ENCODE results near the gene SLC7A10.

Gene SLC7A10

GRCh38 chr19:33197591-33198000 is 28.1 kb downstream of the SLC7A10 start:
- H2AFZ ChIP-seq (ENCODE audit: low read depth, low read length), result no peak overlapping the region
- no peak overlapping the region for H3K9ac ChIP-seq (ENCODE audit: low read length)
- TF ChIP-seq EZH2phosphoT487 (IDR thresholded peaks at IDR 0.05; ENCODE audit: low read depth), result no peak
- no peak for TF ChIP-seq CTCF (IDR thresholded peaks at IDR 0.05; ENCODE audit: low read depth, low read length)
- no peaks in the 10 kb centered on the region for H3K79me2 ChIP-seq (ENCODE audit: low read length)
- H3K9me3 ChIP-seq (ENCODE audit: insufficient read depth, low read length), result no peaks in the 10 kb centered on the region
- H3K27me3 ChIP-seq (ENCODE audit: low read depth, low read length), result peaks cover 4% of the 10 kb centered on the region; the same call in 1 of the 2 replicates
- H3K36me3 ChIP-seq (replicated peaks; ENCODE audit: low read depth, low read length), result no peaks in the 10 kb centered on the region
- no peaks in the 10 kb centered on the region for H4K20me1 ChIP-seq (ENCODE audit: insufficient read depth, low read length)
- no peak overlapping the region for H3K4me3 ChIP-seq (ENCODE audit: low read length)
- no peak overlapping the region for H3K27ac ChIP-seq (ENCODE audit: low read length)
- H3K4me1 ChIP-seq (ENCODE audit: low read length), result no peaks in the 10 kb centered on the region
- peak overlapping the region; percentile 5; the same call in 1 of the 2 replicates for H3K4me2 ChIP-seq (ENCODE audit: low read length)

GRCh38 chr19:33196446-33197193 is 29.0 kb downstream of the SLC7A10 start:
- H3K36me3 ChIP-seq (replicated peaks; ENCODE audit: low read depth, low read length), result no peaks in the 10 kb centered on the region
- H3K79me2 ChIP-seq (ENCODE audit: low read length), result no peaks in the 10 kb centered on the region
- no peak overlapping the region for H3K9ac ChIP-seq (ENCODE audit: low read length)
- H3K9me3 ChIP-seq (ENCODE audit: insufficient read depth, low read length), result no peaks in the 10 kb centered on the region
- H3K4me1 ChIP-seq (ENCODE audit: low read length), result no peaks in the 10 kb centered on the region
- no peaks in the 10 kb centered on the region for H4K20me1 ChIP-seq (ENCODE audit: insufficient read depth, low read length)
- H3K27ac ChIP-seq (ENCODE audit: low read length), result no peak overlapping the region
- no peak for TF ChIP-seq CTCF (IDR thresholded peaks at IDR 0.05; ENCODE audit: low read depth, low read length)
- TF ChIP-seq EZH2phosphoT487 (IDR thresholded peaks at IDR 0.05; ENCODE audit: low read depth), result no peak
- no peak overlapping the region for H2AFZ ChIP-seq (ENCODE audit: low read depth, low read length)
- no peak overlapping the region for H3K4me2 ChIP-seq (ENCODE audit: low read length)
- H3K4me3 ChIP-seq (ENCODE audit: low read length), result no peak overlapping the region
- peaks cover 4% of the 10 kb centered on the region; the same call in 1 of the 2 replicates for H3K27me3 ChIP-seq (ENCODE audit: low read depth, low read length)

GRCh38 chr19:33195645-33196347 is 29.9 kb downstream of the SLC7A10 start:
- Histone ChIP-seq H3K9ac (ENCODE audit: low read length) (no peak overlapping the region), H4K20me1 (ENCODE audit: insufficient read depth, low read length) (no peaks in the 10 kb centered on the region), H2AFZ (ENCODE audit: low read depth, low read length) (no peak overlapping the region), H3K4me3 (ENCODE audit: low read length) (no peak overlapping the region), H3K27ac (ENCODE audit: low read length) (no peak overlapping the region), H3K79me2 (ENCODE audit: low read length) (no peaks in the 10 kb centered on the region), H3K9me3 (ENCODE audit: insufficient read depth, low read length) (no peaks in the 10 kb centered on the region), H3K36me3 (replicated peaks; ENCODE audit: low read depth, low read length) (no peaks in the 10 kb centered on the region), H3K4me2 (ENCODE audit: low read length) (no peak overlapping the region), H3K27me3 (ENCODE audit: low read depth, low read length) (peaks cover 4% of the 10 kb centered on the region; the same call in 1 of the 2 replicates), H3K4me1 (ENCODE audit: low read length) (no peaks in the 10 kb centered on the region)
- TF ChIP-seq EZH2phosphoT487 (IDR thresholded peaks at IDR 0.05; ENCODE audit: low read depth) (no peak), CTCF (IDR thresholded peaks at IDR 0.05; ENCODE audit: low read depth, low read length) (no peak)

- Histone ChIP-seq H2AFZ (ENCODE audit: low read depth, low read length) (no peak overlapping the region), H4K20me1 (ENCODE audit: insufficient read depth, low read length) (no peaks in the 10 kb centered on the region), H3K79me2 (ENCODE audit: low read length) (no peaks in the 10 kb centered on the region), H3K9ac (ENCODE audit: low read length) (no peak overlapping the region), H3K4me3 (ENCODE audit: low read length) (no peak overlapping the region), H3K4me1 (ENCODE audit: low read length) (no peaks in the 10 kb centered on the region), H3K27me3 (ENCODE audit: low read depth, low read length) (no peaks in the 10 kb centered on the region), H3K4me2 (ENCODE audit: low read length) (no peak overlapping the region), H3K27ac (ENCODE audit: low read length) (no peak overlapping the region), H3K9me3 (ENCODE audit: insufficient read depth, low read length) (no peaks in the 10 kb centered on the region), H3K36me3 (replicated peaks; ENCODE audit: low read depth, low read length) (no peaks in the 10 kb centered on the region)
- TF ChIP-seq EZH2phosphoT487 (IDR thresholded peaks at IDR 0.05; ENCODE audit: low read depth), result no peak
These were observed 30.6 kb downstream of the SLC7A10 start for GRCh38 chr19:33194886-33195644.

Data from OCI-LY3 (cell line).